GM12891 (cell line): ENCODE results near the gene HSPBAP1.
"Not testable (repeated sequence)": the region's sequence is repeated elsewhere in the genome, so short reads cannot be mapped to it uniquely, and the experiment has no call there.

Experiments used
- DNase-seq: peaks from one replicate; pipeline ENCODE4 v3.0.0; 2011; ENCODE audit warnings: low spot score; ENCODE audit not compliant: insufficient read length
- FAIRE-seq: peaks from 2 replicates; lab custom pipeline; 2011; peaks lifted over from hg19 to GRCh38; lab: Jason Lieb, UNC
- PAX5 ChIP-seq: IDR thresholded peaks from 2 replicates; pipeline ENCODE4 v1.6.1; 2011; ENCODE audit warnings: low read length, moderate library complexity, mild to moderate bottlenecking; ENCODE audit not compliant: insufficient read depth, severe bottlenecking
- POLR2A ChIP-seq: IDR thresholded peaks from 2 replicates; pipeline ENCODE4 v1.6.1; 2011; ENCODE audit warnings: low read depth, low read length, control low read depth
- POLR2AphosphoS5 ChIP-seq: IDR thresholded peaks from 2 replicates; pipeline ENCODE4 v1.6.1; 2011; ENCODE audit warnings: low read depth, low read length, control low read depth
- POU2F2 ChIP-seq: IDR thresholded peaks from 2 replicates; pipeline ENCODE4 v1.6.1; 2011; ENCODE audit warnings: low read depth, mild to moderate bottlenecking, control low read depth, low read length, moderate library complexity
- SPI1 ChIP-seq: IDR thresholded peaks from 2 replicates; pipeline ENCODE4 v1.6.1; 2011; ENCODE audit warnings: low read depth, low read length, control low read depth
- TAF1 ChIP-seq: IDR thresholded peaks from 2 replicates; pipeline ENCODE4 v1.6.1; 2011; ENCODE audit warnings: low read depth, low read length, control low read depth

Gene HSPBAP1

DNA sequence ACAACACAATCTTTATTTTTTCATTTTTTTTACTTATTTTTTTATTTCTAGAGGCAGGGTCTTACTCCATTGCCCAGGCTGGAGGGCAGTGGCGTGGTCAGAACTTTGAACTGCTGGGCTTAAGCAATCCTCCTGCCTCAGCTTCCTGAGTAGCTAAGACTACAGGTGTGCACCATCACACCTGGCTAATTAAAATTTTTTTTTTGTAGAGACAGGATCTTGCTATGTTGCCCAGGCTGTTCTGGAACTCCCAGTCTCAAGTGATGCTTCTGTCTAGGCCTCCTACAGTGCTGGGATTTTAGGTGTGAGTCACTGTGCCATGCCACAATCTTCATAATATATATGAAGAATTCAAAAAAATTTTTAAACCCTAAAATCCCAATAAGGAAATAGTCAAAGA, 20.8 kb downstream of the HSPBAP1 start:
- no peak for TF ChIP-seq PAX5
- TF ChIP-seq POU2F2 = no peak
- no peak for TF ChIP-seq SPI1
- TF ChIP-seq POLR2A = no peak
- no peak for TF ChIP-seq POLR2AphosphoS5
- TF ChIP-seq TAF1 = no peak
- DNase-seq = no peak
- FAIRE-seq = no peak

DNA sequence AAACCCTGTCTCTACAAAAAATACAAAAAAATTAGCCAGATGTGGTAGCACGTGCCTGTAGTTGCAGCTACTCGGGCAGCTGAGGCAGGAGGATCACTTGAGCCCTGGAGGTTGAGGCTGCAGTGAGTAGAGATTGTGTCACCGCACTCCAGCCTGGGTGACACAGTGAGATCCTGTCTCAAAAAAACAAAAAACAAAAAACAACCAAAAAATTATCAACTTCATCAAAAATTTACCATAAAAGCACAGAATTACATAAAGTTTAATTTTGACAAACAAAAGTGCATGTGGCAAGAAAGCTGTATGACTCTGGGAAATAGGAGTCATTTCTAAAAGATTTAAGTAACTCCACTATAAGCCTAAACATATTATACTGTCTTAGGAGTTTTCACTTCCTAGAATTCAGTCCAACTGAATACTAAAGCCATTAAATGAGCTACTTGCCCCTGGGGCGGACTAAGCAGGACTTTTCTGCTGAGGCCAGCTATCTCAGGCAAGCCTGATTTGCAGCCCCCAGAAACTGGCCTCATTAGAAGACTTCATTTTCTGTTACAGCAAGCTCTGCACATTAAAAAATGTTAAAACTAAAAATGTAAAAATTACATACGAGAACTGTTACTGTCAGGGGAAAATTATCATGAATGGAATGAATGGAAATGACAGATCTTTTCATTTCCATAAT, 23.0 kb downstream of the HSPBAP1 start:
- no peak for DNase-seq
- no peak for FAIRE-seq
- TF ChIP-seq SPI1 (no peak), POLR2AphosphoS5 (no peak), PAX5 (no peak), TAF1 (no peak), POLR2A (no peak), POU2F2 (no peak)

DNA sequence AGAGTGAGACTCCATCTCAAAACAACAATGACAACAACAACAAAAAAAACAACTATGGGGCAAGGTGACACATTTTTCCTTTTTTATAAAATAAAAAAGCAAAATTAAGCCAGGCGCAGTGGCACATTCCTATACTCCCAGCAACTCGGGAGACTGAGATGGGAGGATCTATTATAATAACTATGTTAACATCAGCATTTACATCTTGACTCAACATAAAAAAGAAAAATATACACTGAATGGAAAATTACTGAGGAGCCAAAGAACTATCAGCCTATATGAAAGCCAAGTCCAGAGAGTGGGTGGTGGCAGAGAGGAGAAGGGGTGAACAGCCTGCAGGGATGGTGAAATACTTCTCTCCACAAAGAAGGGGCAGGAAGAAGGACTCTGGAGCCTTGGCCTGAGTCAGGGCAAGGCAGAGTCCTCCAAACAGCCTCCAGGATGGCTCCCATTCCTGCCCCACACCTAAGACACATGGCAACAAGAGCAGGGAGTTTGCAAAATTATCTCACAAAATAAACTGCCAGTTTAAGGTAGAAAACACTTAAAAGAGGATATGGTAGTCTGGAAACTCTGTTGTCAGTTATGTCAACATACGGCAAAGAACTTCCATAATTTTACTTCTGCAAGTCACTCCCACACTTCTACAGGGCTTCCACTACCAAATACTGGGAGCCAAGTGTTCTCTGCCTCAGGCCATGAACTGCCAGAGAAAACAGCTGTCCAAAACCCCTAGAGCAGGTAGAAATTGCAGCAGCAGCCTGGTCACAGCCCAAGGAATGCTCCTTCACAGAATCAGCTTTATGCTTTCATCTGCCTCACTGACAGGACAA, 25.9 kb downstream of the HSPBAP1 start:
- TF ChIP-seq POU2F2 (no peak), POLR2A (no peak), POLR2AphosphoS5 (no peak), TAF1 (no peak), PAX5 (no peak), SPI1 (no peak)
- DNase-seq (no peak), FAIRE-seq (no peak)

DNA sequence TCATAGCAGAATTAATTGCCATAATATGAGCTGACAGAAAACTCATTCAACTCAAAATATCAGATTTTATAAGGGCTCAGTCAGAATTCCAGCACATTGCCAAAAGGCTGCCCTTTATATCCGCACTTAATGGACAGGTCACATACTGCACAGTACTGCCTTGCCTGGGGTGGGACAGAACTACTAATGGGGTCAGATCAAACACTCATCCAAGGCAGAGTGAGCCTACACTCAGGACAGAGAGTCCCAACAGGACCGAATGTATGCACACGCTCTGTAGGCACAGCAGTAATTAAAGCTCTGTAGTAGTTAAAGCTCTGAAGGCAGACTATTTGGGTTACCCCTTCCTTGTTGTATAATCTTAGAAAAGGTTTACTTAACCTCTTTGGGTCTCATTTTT, 27.2 kb downstream of the HSPBAP1 start:
- TF ChIP-seq PAX5 = no peak
- TF ChIP-seq TAF1 = no peak
- no peak for TF ChIP-seq POLR2AphosphoS5
- no peak for TF ChIP-seq POLR2A
- no peak for TF ChIP-seq POU2F2
- TF ChIP-seq SPI1 = no peak
- DNase-seq = no peak
- no peak for FAIRE-seq

DNA sequence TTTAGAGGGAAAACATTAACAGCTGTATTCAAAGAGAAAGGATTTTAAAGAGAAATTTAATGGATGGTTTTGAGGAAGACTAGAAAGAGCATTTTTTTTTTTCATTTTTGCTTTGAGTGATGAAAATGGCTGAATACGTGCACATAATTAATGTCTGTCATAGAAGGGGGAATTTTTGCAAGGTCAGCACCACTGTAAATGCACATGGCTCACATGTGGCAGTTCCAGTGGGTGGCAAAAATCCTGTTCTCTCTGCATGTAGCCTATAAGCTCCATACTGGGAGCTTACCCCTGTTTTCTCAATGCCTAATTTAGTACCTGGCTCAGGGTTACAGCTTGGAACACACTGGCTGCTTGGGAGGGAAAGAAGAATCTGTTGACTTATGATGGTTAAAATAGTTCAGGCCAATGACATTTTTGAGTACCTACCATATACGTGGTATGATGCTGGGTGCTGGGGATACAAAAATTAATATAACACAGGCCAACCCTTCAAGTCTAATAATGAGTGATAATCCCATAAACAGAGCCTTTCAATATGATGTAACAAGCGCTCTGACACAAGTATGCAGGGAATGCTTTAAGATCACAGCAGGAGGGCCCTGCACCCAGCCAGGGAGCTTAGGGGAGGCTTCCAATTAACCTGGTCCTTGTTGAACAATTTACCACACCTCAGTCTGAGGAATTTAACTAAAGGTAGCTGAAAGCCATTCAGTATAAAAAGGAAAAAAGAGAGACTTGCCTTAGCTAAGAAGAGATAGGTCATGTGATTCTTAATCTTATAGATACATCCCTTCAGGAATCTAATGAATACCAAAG, 33.0 kb downstream of the HSPBAP1 start:
- no peak for DNase-seq
- TF ChIP-seq PAX5 = no peak
- TF ChIP-seq POLR2AphosphoS5 = no peak
- no peak for TF ChIP-seq POU2F2
- no peak for TF ChIP-seq POLR2A
- TF ChIP-seq TAF1 = no peak
- no peak for TF ChIP-seq SPI1
- FAIRE-seq = no peak

DNA sequence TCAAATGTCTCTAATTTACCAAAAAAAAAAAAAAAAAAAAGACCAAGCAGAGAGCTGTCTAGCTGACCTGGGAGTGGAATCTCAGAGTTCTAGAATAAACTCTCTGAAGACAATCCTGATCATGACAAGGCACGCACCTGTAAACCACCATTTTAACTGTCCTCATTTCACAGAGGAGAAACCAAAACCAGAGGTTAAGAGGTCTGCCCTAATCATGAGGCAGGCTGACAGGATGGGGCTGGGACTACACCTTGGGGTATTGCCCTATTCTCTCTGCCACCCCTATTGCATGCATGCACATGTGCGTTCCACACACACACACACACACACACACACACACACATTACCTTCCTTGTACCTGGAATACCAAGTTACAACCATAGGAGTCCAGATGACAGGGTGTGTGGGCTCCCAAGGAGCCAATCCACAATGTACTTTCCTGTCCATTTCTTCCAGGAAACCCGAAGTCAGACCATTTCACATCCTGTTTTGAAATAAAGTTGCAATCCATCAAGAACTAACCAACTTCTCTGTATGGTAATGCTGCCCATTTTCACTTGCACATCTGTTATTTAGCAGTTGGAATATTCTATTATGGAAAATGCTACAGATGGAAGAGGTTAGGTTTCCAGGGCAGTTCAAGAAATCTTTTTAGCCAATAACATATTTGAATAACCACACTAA, 34.6 kb downstream of the HSPBAP1 start:
- TF ChIP-seq POLR2AphosphoS5 (no peak), TAF1 (no peak), PAX5 (no peak), SPI1 (no peak), POLR2A (no peak), POU2F2 (no peak)
- DNase-seq (no peak), FAIRE-seq (peak; percentile 26)

DNA sequence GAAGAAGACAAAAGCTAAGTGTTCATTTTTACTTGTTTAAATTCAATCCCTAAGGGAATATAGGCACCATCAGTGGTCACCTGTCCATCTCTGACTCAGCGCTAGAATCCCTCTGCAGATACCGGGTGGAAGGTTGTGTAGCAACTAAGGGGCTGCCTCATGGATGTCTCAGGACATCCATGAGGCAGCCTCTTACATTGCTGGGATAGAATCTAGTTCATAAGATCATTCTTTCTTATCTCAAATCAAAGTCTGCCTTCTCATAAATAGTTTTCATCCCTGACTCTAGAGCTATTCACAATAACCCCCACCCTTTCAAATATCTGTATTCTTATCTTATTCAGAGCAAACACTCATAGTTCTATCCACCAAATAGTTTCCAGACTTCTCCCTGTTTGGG, 38.1 kb downstream of the HSPBAP1 start:
- TF ChIP-seq POU2F2 = no peak
- TF ChIP-seq SPI1 = no peak
- TF ChIP-seq PAX5 = no peak
- TF ChIP-seq POLR2AphosphoS5 = no peak
- TF ChIP-seq POLR2A = no peak
- TF ChIP-seq TAF1 = no peak
- no peak for FAIRE-seq
- no peak for DNase-seq

DNA sequence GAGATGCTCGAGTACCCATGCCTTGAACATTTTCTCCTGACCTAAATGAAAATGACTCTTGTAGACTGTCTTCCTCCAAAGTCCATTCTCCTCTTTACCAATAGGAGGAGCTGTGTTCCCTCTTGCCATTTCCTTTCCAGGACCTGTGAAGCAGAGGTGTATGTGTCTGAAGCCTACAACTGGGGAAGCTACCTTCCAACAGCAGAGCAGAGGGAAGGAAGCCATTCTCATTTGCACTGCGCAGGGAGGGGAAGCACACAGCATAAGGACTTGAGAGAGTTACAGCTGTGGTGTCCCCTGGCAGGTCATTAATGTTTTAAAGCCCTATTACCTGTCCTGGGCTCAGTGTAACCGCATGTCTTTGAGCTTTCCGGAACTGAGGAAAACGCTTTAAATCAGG, 38.7 kb downstream of the HSPBAP1 start:
- FAIRE-seq (peak; percentile 93), DNase-seq (peak; percentile 25)
- TF ChIP-seq POLR2AphosphoS5 = no peak
- TF ChIP-seq SPI1 = 0 out of 2 replicates have a peak, but pooled peaks have one; percentile 17

DNA sequence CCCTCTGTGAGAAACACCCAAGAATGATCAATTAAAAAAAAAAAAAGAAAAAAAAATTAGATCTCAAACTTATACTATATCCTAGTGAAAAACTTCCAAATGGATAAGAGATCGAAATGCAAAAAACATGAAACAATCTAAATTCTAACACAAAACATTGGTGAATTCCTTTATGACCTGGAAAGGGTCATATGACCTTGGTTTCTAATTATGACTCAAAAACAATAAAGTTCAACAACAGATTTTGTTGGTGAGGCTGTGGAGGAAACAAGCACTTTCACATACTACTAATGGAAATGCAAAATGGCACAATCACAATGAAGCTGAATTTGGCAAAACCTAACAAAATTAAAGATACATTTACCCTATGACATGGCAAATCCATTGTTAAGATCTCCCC, 45.3 kb downstream of the HSPBAP1 start:
- TF ChIP-seq POLR2AphosphoS5 (no peak), PAX5 (no peak), POU2F2 (no peak), TAF1 (no peak), SPI1 (no peak), POLR2A (no peak)
- DNase-seq (no peak), FAIRE-seq (no peak)

DNA sequence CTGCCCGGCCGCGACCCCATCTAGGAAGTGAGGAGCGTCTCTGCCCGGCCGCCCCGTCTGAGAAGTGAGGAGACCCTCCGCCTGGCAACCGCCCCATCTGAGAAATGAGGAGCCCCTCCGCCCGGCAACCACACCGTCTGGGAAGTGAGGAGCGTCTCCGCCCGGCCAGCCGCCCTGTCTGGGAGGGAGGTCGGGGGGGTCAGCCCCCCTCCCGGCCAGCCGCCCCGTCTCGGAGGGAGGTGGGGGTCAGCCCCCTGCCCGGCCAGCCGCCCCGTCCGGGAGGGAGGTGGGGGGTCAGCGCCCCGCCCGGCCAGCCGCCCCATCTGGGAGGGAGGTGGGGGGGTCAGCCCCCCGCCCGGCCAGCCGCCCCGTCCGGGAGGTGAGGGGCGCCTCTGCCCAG, 46.3 kb downstream of the HSPBAP1 start:
- FAIRE-seq, DNase-seq: not testable (repeated sequence)
